ENCODE measurements around the gene IL21R. TPM values are rescaled to one million over a fixed set of nuclear protein-coding genes. Genes with fewer than 3 reads are reported as not detected.

IL21R gene
- total and polyA plus RNA-seq, 10 of the 15 experiments (the other 5 are each of a cell fraction or from before 2014, with no cell fraction given): 5.3 to 138 (median 82.5) TPM

DNA sequence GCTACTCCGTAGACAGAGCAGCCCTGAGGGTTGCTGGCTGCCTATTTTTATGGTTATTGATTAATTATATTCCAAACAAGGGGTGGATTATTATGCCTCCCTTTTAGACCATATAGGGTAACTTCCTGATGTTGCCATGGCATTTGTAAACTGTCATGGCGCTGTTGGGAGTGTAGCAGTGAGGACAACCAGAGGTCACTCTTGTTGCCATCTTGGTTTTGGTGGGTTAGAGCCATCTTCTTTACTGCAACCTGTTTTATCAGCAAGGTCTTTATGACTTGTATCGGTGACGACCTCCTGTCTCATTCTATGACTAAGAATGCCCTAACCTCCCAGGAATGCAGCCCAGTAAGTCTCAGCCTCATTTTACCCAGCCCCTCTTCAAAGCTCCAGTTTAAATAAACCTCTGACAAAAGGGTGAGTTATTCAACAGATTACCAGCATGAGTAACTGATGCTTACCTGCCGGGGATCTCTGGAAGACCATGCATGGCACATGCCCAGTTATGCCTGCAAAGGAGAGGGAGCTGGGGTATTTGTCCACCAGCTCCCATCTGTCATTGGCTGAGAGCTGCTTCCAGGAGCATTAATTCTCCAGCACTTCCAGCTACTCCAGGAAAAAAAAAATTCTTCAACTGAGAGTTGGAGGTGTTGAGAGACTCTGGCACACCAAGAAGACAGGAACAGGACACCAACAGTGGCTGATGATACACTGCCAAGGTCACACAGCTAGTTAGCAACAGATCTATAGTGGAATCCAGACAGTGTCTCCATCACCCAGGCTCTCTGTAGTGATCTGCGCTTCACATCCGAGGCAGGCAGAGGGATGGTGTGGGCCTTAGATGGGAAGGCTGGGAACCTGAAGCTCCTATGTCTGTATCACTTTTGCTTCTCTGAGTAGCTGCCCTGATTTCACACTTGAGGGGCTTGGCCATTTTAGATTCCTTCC is 36.6 kb upstream of the IL21R start (continued):
- no peak for TF ChIP-seq CEBPZ (IDR thresholded peaks at IDR 0.05; ENCODE audit: low read depth, low read length)
- TF ChIP-seq POLR2AphosphoS5 (IDR thresholded peaks at IDR 0.05; ENCODE audit: low read length): peak; percentile 42; the same call in 1 of the 2 replicates

GRCh38 chr16:27366687-27367460 is 35.1 kb upstream of the IL21R start:
- Histone ChIP-seq H3K9me3 (replicated peaks; ENCODE audit: control insufficient read depth, insufficient read depth, low read length) (peaks cover 12% of the 10 kb centered on the region; the same call in 2 of the 3 replicates), H3K27ac (ENCODE audit: control insufficient read depth, insufficient read depth) (peak overlapping the region; percentile 95), H3K27me3 (replicated peaks in 1 of 2; ENCODE audit: control insufficient read depth in 2 of 2, insufficient read depth in 2 of 2, low read length in 1 of 2) (no peaks in the 10 kb centered on the region), H3K36me3 (ENCODE audit: control insufficient read depth in 2 of 2, insufficient read depth in 2 of 2, low read length in 1 of 2) (peaks cover 0 to 15% of the 10 kb centered on the region in 2 experiments; a peak in 3 of 4 replicates), H3K4me3 (no peak overlapping the region), H3K9ac (ENCODE audit: control insufficient read depth, insufficient read depth, low read length) (no peak overlapping the region), H3K79me2 (ENCODE audit: control insufficient read depth, insufficient read depth, low read length) (no peaks in the 10 kb centered on the region), H4K20me1 (ENCODE audit: control insufficient read depth, insufficient read depth) (no peaks in the 10 kb centered on the region), H2AFZ (ENCODE audit: control insufficient read depth, low read depth, low read length) (peak overlapping the region; percentile 38; the same call in 1 of the 2 replicates), H3K4me2 (ENCODE audit: control insufficient read depth, insufficient read depth) (no peak overlapping the region), H3K4me1 (ENCODE audit: control insufficient read depth, insufficient read depth, low read length) (peaks cover 29% of the 10 kb centered on the region)
- ChIA-PET RAD21 (ENCODE audit: unreplicated experiment) (interaction anchor here (0.6 to 6.5 kb wide), 41 partner anchors 11 to 256 kb away, joined by 3 to 168 read pairs (median 8); partner anchors contain the start of genes IL21R, KDM8 and NSMCE1), POLR2A (interaction anchor here (0.5 to 4.2 kb wide), 29 partner anchors 9 to 536 kb away, joined by 3 to 31 read pairs (median 4); partner anchors contain the start of genes IL21R and KDM8), CTCF (interaction anchor here (0.6 to 11.8 kb wide), 40 partner anchors 9 to 253 kb away, joined by 3 to 259 read pairs (median 8); partner anchors contain the start of gene IL21R), SMC1A (ENCODE audit: uncharacterized antibody, unreplicated experiment) (interaction anchor here (0.6 to 5.5 kb wide), 46 partner anchors 9 to 491 kb away, joined by 3 to 152 read pairs (median 6); partner anchors contain the start of genes IL21R and KDM8)
- in situ Hi-C loops (cut with MboI) (loop anchor here (25.0 kb wide), 1 partner anchor 1530 kb away; no protein-coding TSS in a partner anchor), intact Hi-C loops (cut with micrococcal nuclease; ENCODE audit: unreplicated experiment) (loop anchor here (5.0 kb wide), 1 partner anchor 50 kb away; no protein-coding TSS in a partner anchor)
- no TSS peak for BruUV-seq (replicated peaks)
- TF ChIP-seq EED (IDR thresholded peaks at IDR 0.05; ENCODE audit: low read depth) (peak; percentile 7; the same call in 1 of the 2 replicates), YBX1 (IDR thresholded peaks at IDR 0.05) (no peak)
- WGBS (ENCODE audit: insufficient coverage, insufficient replicate concordance, low lambda C conversion rate, missing lambda C conversion rate): 56% methylated on average over 14 of the region's 14 CpGs
- no peak for FAIRE-seq
- no peak for DNase-seq (ENCODE audit: low read depth, low spot score)
- peak; percentile 50 for ATAC-seq
